GM12878 (cell line): ENCODE data around the gene USH1G.

ENCODE experiments used
- ATF3 ChIP-seq: IDR thresholded peaks from 2 replicates; pipeline ENCODE4 v1.6.1; 2011; ENCODE audit warnings: low read depth, mild to moderate bottlenecking, low read length, moderate library complexity, borderline replicate concordance; ENCODE audit errors: extremely low read depth
- CBX5 ChIP-seq: sonication (generic); IDR thresholded peaks from 2 replicates; pipeline ENCODE4 v1.6.1; 2016; ENCODE audit warnings: low read depth, moderate library complexity, mild to moderate bottlenecking, inconsistent platforms
- JUND ChIP-seq: IDR thresholded peaks from 2 replicates; pipeline ENCODE4 v1.6.1; 2012; ENCODE audit warnings: low read depth, mild to moderate bottlenecking, low read length, improper control_type of control experiment, moderate library complexity
- MEF2A ChIP-seq: IDR thresholded peaks from 2 replicates; pipeline ENCODE4 v1.6.1; 2011; ENCODE audit warnings: low read depth, mild to moderate bottlenecking, low read length, moderate library complexity; ENCODE audit not compliant: insufficient read depth
- POLR2A ChIP-seq: IDR thresholded peaks from 2 replicates; pipeline ENCODE4 v1.6.1; 2011; ENCODE audit warnings: low read depth, mild to moderate bottlenecking, low read length
- REST ChIP-seq: IDR thresholded peaks from 2 replicates; pipeline ENCODE4 v1.6.1; 2012; ENCODE audit warnings: mild to moderate bottlenecking, low read depth, low read length
- ZSCAN29 ChIP-seq: fragments of 450-650 bp; IDR thresholded peaks from 2 replicates; pipeline ENCODE4 v1.6.1; 2017; ENCODE audit warnings: mild to moderate bottlenecking, moderate library complexity
- TF ChIP-seq, protein P1 (sequence below), 3 experiments: IDR thresholded peaks in 2 of 3; conservative IDR thresholded peaks in 1 of 3; 2 replicates each; pipeline ENCODE4 v1.5.1; 2011; ENCODE audit warnings: low read depth in 3 of 3, low read length in 3 of 3, mild to moderate bottlenecking in 3 of 3, control low read depth in 2 of 3, moderate library complexity in 2 of 3, inconsistent platforms in 1 of 3, mixed read lengths in 1 of 3; ENCODE audit not compliant: control insufficient read depth in 2 of 3, insufficient read depth in 1 of 3; ENCODE audit errors: extremely low read depth in 1 of 3

DNA sequence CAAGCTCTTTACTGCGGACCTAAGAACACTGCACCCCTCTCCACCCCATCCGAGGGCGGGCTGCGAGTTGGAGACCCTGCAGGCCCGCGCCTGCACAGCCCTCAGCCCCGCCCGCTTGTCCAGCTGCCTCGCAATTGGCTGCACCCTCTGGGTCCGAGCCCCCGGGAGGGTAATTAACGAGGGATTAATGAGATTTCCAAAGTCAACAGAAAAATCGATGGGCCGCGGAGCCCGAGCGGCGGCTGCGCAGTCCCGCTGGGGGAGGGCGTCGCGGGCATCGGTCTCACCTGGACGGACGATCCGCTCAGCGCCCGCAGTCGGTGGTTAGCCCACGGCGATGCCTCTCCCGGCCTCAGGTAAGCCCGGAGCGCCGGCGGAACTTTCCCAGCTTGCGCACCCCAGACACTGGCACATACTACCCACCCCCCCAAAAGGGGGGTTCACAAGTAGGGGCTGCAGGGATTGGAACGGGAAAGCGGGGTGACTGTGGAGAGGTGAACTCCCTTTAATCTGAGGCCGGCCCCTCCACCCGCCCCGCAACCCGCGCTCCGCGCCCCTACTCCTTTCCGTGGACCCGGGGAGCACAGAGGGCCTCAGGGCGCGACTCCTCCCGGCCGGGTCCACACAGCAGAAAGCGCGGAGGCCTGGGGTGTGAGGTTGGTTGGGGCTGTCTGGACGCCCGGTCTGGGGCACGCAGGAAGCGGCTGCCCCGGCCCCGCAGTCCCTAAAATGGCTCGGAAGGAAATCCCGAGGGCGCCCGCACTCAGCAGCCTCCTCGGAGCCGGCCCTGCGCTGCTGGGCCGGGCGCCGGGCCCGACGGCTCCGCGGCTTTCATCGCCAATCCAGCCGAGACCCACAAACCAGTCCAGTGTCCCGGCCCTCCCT, 12.8 kb upstream of the USH1G start, which contains the start of gene OTOP3:
- no peak for TF ChIP-seq MEF2A
- TF ChIP-seq POLR2A = no peak
- no peak for TF ChIP-seq ATF3
- no peak for TF ChIP-seq CBX5
- no peak for TF ChIP-seq JUND
- no peak for TF ChIP-seq REST
- TF ChIP-seq, protein P1, sequence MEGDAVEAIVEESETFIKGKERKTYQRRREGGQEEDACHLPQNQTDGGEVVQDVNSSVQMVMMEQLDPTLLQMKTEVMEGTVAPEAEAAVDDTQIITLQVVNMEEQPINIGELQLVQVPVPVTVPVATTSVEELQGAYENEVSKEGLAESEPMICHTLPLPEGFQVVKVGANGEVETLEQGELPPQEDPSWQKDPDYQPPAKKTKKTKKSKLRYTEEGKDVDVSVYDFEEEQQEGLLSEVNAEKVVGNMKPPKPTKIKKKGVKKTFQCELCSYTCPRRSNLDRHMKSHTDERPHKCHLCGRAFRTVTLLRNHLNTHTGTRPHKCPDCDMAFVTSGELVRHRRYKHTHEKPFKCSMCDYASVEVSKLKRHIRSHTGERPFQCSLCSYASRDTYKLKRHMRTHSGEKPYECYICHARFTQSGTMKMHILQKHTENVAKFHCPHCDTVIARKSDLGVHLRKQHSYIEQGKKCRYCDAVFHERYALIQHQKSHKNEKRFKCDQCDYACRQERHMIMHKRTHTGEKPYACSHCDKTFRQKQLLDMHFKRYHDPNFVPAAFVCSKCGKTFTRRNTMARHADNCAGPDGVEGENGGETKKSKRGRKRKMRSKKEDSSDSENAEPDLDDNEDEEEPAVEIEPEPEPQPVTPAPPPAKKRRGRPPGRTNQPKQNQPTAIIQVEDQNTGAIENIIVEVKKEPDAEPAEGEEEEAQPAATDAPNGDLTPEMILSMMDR (IDR thresholded peaks at IDR 0.05 in 2 of 3, conservative IDR thresholded peaks at IDR 0.05 in 1 of 3; ENCODE audit: control insufficient read depth in 2 of 3, extremely low read depth in 1 of 3, insufficient read depth in 1 of 3, low read depth in 3 of 3, low read length in 3 of 3) = no peak
- no peak for TF ChIP-seq ZSCAN29
